Prostate gland (tissue), 2 donors: ENCODE measurements around the gene GRK1.

ENCODE experiments used
- CTCF ChIP-seq, 4 experiments: fragments of 200-600 bp in 2 of 4; fragments of 450-650 bp in 2 of 4; sonication (generic) in 2 of 4; IDR thresholded peaks; 1 replicate in 3 of 4; 2 replicates in 1 of 4; pipeline ENCODE4 v1.5.1; 2016 to 2019; ENCODE audit warnings: antibody characterized with exemption in 4 of 4, mild to moderate bottlenecking in 2 of 4, moderate library complexity in 2 of 4
- POLR2A ChIP-seq: fragments of 450-650 bp; IDR thresholded peaks from one replicate; pipeline ENCODE4 v1.6.1; 2016; ENCODE audit warnings: antibody characterized with exemption, mild to moderate bottlenecking
- POLR2AphosphoS5 ChIP-seq: sonication (generic); formaldehyde crosslinking; IDR thresholded peaks from one replicate; pipeline ENCODE4 v1.6.1; 2017; ENCODE audit warnings: antibody characterized with exemption

GRCh38 chr13:113667771-113668490 is 912 bp downstream of the GRK1 start:
- TF ChIP-seq CTCF (IDR thresholded peaks at IDR 0.05) (no peak), POLR2A (no peak), POLR2AphosphoS5 (no peak)
